Brain microvascular endothelial cell (primary cell): ENCODE results near the gene CELF2.

Experiments used
- DNase-seq: peaks from one replicate; pipeline ENCODE4 v3.0.0-alpha.2; 2020
- H3K27ac ChIP-seq: fragments of 250-450 bp; sonication (Bioruptor Pico); 2 replicates; pipeline ENCODE4 v1.5.1; 2020; ENCODE audit warnings: mild to moderate bottlenecking, moderate library complexity
- H3K27me3 ChIP-seq: fragments of 250-450 bp; sonication (Bioruptor Pico); replicated peaks from 2 replicates; pipeline ENCODE4 v1.5.1; 2020; ENCODE audit warnings: mild to moderate bottlenecking
- H3K36me3 ChIP-seq: fragments of 250-450 bp; sonication (Bioruptor Pico); replicated peaks from 2 replicates; pipeline ENCODE4 v1.5.1; 2020; ENCODE audit warnings: mild to moderate bottlenecking
- H3K4me3 ChIP-seq: 2 replicates; pipeline ENCODE4 v1.5.1; 2011; ENCODE audit warnings: low read depth, mild to moderate bottlenecking, control low read depth, low read length, moderate library complexity
- in situ Hi-C: cut with HindIII; loops from 2 replicates; pipeline ENCODE4 v1.10.0; 2017; ENCODE audit warnings: low sequenced_read_pairs, low pct_ligation_motif_present
- TF ChIP-seq, protein P1 (sequence below): IDR thresholded peaks from 2 replicates; pipeline ENCODE4 v1.5.1; 2011; ENCODE audit warnings: low read depth, mild to moderate bottlenecking, moderate library complexity, low read length, control low read depth, inconsistent platforms; ENCODE audit errors: missing control alignments

The CELF2 gene

DNA sequence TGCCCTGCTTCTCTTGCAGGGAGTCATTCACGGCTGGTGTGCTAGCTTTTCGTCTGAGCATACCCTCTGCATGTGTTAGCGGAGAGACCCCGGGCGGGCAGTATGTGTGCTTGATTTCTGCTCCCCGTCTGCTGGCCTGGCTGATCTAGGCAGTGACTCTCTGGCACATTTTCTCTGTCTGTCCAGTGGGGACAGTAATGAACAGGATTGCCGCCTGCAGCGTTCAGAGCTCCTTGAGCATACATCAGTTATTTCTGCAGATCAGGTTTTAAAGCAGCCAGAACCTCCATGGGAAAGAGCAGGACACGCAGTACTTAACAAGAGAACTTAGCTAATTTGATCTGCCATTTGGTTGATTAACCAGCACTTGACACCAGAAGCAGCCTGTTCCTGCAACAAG lies 242.5 kb downstream of the CELF2 start:
- Histone ChIP-seq H3K4me3 (no peak overlapping the region), H3K27ac (no peak overlapping the region), H3K36me3 (no peaks in the 10 kb centered on the region), H3K27me3 (no peaks in the 10 kb centered on the region)
- in situ Hi-C loops: no loop called here
- no peak for DNase-seq
- TF ChIP-seq, protein P1, sequence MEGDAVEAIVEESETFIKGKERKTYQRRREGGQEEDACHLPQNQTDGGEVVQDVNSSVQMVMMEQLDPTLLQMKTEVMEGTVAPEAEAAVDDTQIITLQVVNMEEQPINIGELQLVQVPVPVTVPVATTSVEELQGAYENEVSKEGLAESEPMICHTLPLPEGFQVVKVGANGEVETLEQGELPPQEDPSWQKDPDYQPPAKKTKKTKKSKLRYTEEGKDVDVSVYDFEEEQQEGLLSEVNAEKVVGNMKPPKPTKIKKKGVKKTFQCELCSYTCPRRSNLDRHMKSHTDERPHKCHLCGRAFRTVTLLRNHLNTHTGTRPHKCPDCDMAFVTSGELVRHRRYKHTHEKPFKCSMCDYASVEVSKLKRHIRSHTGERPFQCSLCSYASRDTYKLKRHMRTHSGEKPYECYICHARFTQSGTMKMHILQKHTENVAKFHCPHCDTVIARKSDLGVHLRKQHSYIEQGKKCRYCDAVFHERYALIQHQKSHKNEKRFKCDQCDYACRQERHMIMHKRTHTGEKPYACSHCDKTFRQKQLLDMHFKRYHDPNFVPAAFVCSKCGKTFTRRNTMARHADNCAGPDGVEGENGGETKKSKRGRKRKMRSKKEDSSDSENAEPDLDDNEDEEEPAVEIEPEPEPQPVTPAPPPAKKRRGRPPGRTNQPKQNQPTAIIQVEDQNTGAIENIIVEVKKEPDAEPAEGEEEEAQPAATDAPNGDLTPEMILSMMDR: peak; percentile 23

GRCh38 chr10:11261143-11261542 lies 243.5 kb downstream of the CELF2 start:
- Histone ChIP-seq H3K27me3 (no peaks in the 10 kb centered on the region), H3K4me3 (no peak overlapping the region), H3K36me3 (no peaks in the 10 kb centered on the region), H3K27ac (no peak overlapping the region)
- TF ChIP-seq, protein P1: no peak
- DNase-seq: no peak
- in situ Hi-C loops: no loop called here

GRCh38 chr10:11261687-11262493 lies 244.2 kb downstream of the CELF2 start:
- no peak overlapping the region for H3K27ac ChIP-seq
- H3K4me3 ChIP-seq: no peak overlapping the region
- no peaks in the 10 kb centered on the region for H3K36me3 ChIP-seq
- in situ Hi-C loops: no loop called here
- TF ChIP-seq, protein P1: no peak
- DNase-seq: no peak
- no peaks in the 10 kb centered on the region for H3K27me3 ChIP-seq

GRCh38 chr10:11262494-11263345 lies 245.0 kb downstream of the CELF2 start:
- DNase-seq: no peak
- H3K4me3 ChIP-seq: no peak overlapping the region
- no peak overlapping the region for H3K27ac ChIP-seq
- TF ChIP-seq, protein P1: no peak
- H3K27me3 ChIP-seq: no peaks in the 10 kb centered on the region
- in situ Hi-C loops: no loop called here
- no peaks in the 10 kb centered on the region for H3K36me3 ChIP-seq

GRCh38 chr10:11263767-11264166 lies 246.1 kb downstream of the CELF2 start:
- in situ Hi-C loops: no loop called here
- TF ChIP-seq, protein P1: no peak
- Histone ChIP-seq H3K36me3 (no peaks in the 10 kb centered on the region), H3K27ac (no peak overlapping the region), H3K27me3 (no peaks in the 10 kb centered on the region), H3K4me3 (no peak overlapping the region)
- DNase-seq: no peak
